K562 (cell line): ENCODE results near the gene TXLNG. TPM values are rescaled to one million over a fixed set of nuclear protein-coding genes. Genes with fewer than 3 reads are reported as not detected.

Experiments used
- ATAC-seq: fragments of 200-7000 bp; cut with Tn5 transposase; 3 replicates; pipeline ENCODE4 v1.9.1; 2020; ENCODE audit warnings: moderate library complexity
- BruUV-seq: library from RNA; stranded (reverse); fragments of 400-500 nt; replicated peaks from 2 replicates; lab custom pipeline; 2021; lab: Mats Ljungman, UMichigan
- CTCF ChIA-PET: fragments of 300-600 bp; formaldehyde crosslinking; extraction: SDS; loops from one replicate; lab custom pipeline; 2021; ENCODE audit warnings: low intra/inter-chr PET ratio; lab: Yijun Ruan, JAX
- POLR2A ChIA-PET: fragments of 300-600, 350-650 bp; sonication (Branson Sonifier 250); formaldehyde crosslinking; extraction: SDS; loops from one replicate; lab custom pipeline; 2021; ENCODE audit warnings: antibody characterized with exemption, inconsistent platforms; lab: Yijun Ruan, JAX
- DNase-seq, 4 experiments: peaks; one replicate each; pipeline versions ENCODE4 v3.0.0 to v3.0.0-alpha.2; 2011 to 2018; ENCODE audit warnings: low spot score in 3 of 4, mixed read lengths in 3 of 4; ENCODE audit errors: extremely low read depth in 1 of 4
- FAIRE-seq: peaks from 2 replicates; lab custom pipeline; 2011; peaks lifted over from hg19 to GRCh38; lab: Jason Lieb, UNC
- H2AFZ ChIP-seq: 2 replicates; pipeline ENCODE4 v1.6.0; 2011; ENCODE audit warnings: low read depth, low read length, control low read depth, inconsistent platforms
- H3K27ac ChIP-seq: fragments of 200-600 bp; 3 replicates; pipeline ENCODE4 v1.8.0; 2011; ENCODE audit warnings: low read depth, mild to moderate bottlenecking, control low read depth, inconsistent platforms, low read length, moderate library complexity, mixed read lengths; ENCODE audit errors: extremely low read depth
- H3K27me3 ChIP-seq, 2 experiments: fragments of 300-600 bp in 1 of 2; 2 replicates in 1 of 2; 3 replicates in 1 of 2; pipeline versions ENCODE4 v1.6.0 to v1.8.0; 2011; ENCODE audit warnings: inconsistent platforms in 2 of 2, low read length in 2 of 2, mild to moderate bottlenecking in 1 of 2, mixed read lengths in 1 of 2, moderate library complexity in 1 of 2; ENCODE audit not compliant: control insufficient read depth in 2 of 2, insufficient read depth in 2 of 2
- H3K36me3 ChIP-seq: fragments of 300-600 bp; 3 replicates; pipeline ENCODE4 v1.8.0; 2011; ENCODE audit warnings: mild to moderate bottlenecking, low read length, inconsistent platforms; ENCODE audit not compliant: control insufficient read depth, insufficient read depth
- H3K4me1 ChIP-seq, 2 experiments: fragments of 200-600 bp in 1 of 2; replicated peaks in 1 of 2; 2 replicates in 1 of 2; 3 replicates in 1 of 2; pipeline versions ENCODE4 v1.5.1 to v1.8.0; 2011; ENCODE audit warnings: inconsistent platforms in 2 of 2, low read length in 2 of 2, mild to moderate bottlenecking in 1 of 2, mixed read lengths in 1 of 2, moderate library complexity in 1 of 2; ENCODE audit not compliant: control insufficient read depth in 2 of 2, insufficient read depth in 2 of 2
- H3K4me2 ChIP-seq: 2 replicates; pipeline ENCODE4 v1.6.1; 2011; ENCODE audit warnings: low read length, control low read depth, inconsistent platforms, mixed read lengths; ENCODE audit not compliant: insufficient read depth
- H3K4me3 ChIP-seq: fragments of 200-600 bp; sonication (generic), shearing (Covaris generic); 2 replicates; pipeline ENCODE4 v1.5.1; 2016; ENCODE audit warnings: control low read depth, inconsistent platforms
- H3K79me2 ChIP-seq: fragments of 200-600 bp; 3 replicates; pipeline ENCODE4 v1.8.0; 2011; ENCODE audit warnings: low read length, inconsistent platforms; ENCODE audit not compliant: control insufficient read depth, insufficient read depth
- H3K9ac ChIP-seq, 2 experiments: 2 replicates each; pipeline versions ENCODE4 v1.6.0 to v1.6.1; 2011; ENCODE audit warnings: low read depth in 2 of 2, low read length in 2 of 2, control low read depth in 1 of 2, inconsistent platforms in 1 of 2, mild to moderate bottlenecking in 1 of 2, mixed read lengths in 1 of 2; ENCODE audit not compliant: insufficient read depth in 1 of 2
- H3K9me1 ChIP-seq: one replicate; pipeline ENCODE4 v1.6.0; 2011; ENCODE audit warnings: inconsistent platforms, mild to moderate bottlenecking, low read length, moderate library complexity; ENCODE audit not compliant: control insufficient read depth, insufficient read depth
- H3K9me3 ChIP-seq: replicated peaks from 2 replicates; pipeline ENCODE4 v1.5.1; 2011; ENCODE audit warnings: low read depth, low read length, inconsistent platforms; ENCODE audit not compliant: control insufficient read depth, insufficient read depth
- H4K20me1 ChIP-seq: replicated peaks from 2 replicates; pipeline ENCODE4 v1.6.1; 2011; ENCODE audit warnings: low read length, inconsistent platforms, mixed read lengths; ENCODE audit not compliant: control insufficient read depth, insufficient read depth
- BRF1 ChIP-seq: IDR thresholded peaks from 3 replicates; pipeline ENCODE4 v1.6.1; 2011; ENCODE audit warnings: borderline replicate concordance, mild to moderate bottlenecking; ENCODE audit not compliant: insufficient read length; ENCODE audit errors: extremely low read depth
- FIP1L1 ChIP-seq: fragments of 200-400 bp; formaldehyde crosslinking; IDR thresholded peaks from 2 replicates; pipeline ENCODE4 v1.6.1; 2018; ENCODE audit warnings: mild to moderate bottlenecking, low read depth, low read length; ENCODE audit not compliant: poor library complexity, severe bottlenecking
- ZFP1 ChIP-seq: fragments of 450-650 bp; formaldehyde crosslinking; IDR thresholded peaks from 2 replicates; pipeline ENCODE4 v1.4.0; 2020; ENCODE audit warnings: mild to moderate bottlenecking, mixed read lengths
- ZNF232 ChIP-seq: sonication (generic); formaldehyde crosslinking; IDR thresholded peaks from 2 replicates; pipeline ENCODE4 v1.8.0; 2022; ENCODE audit warnings: mild to moderate bottlenecking, missing genetic modification reagents
- WGBS: fragments of 100-300 bp; shearing (Covaris generic); methylation state at CpG from one replicate; pipeline ENCODE4 v1.1.6; 2016; ENCODE audit warnings: low coverage, mixed read lengths; ENCODE audit not compliant: insufficient coverage; ENCODE audit errors: missing lambda C conversion rate; 5-methylcytosine and 5-hydroxymethylcytosine counted together
- in situ Hi-C: fragments of 300-500 bp; cut with MboI; formaldehyde crosslinking; loops from 4 replicates; pipeline ENCODE4 v1.15.0; 2018; ENCODE audit warnings: inconsistent platforms, mixed read lengths
- intact Hi-C: fragments of 100-400 bp; cut with micrococcal nuclease; formaldehyde crosslinking; loops from 2 replicates; pipeline ENCODE4 v1.14.2; 2022
- polyA plus RNA-seq, 8 experiments: library from polyadenylated mRNA; depleted of rRNA in 4 of 8; stranded (reverse) in 5 of 8; unstranded in 3 of 8; fragments of >200 nt; fragmentation: Nextera tagmentation in 2 of 8; fragmentation: Illumina TruSeq in 1 of 8; extraction: Ambion mirVana in 2 of 8; extraction: Trizol in 1 of 8; gene quantifications; 2 replicates each; pipeline versions ENCODE4 v1.2.1 to v1.2.3, GENCODE V29; 2011 to 2014; ENCODE audit warnings: inconsistent platforms in 1 of 8, missing spikeins in 1 of 8
- total RNA-seq, 7 experiments: library from RNA; depleted of rRNA in 6 of 7; stranded (reverse); fragments of >200 nt in 6 of 7; fragmentation: Illumina TruSeq in 2 of 7; extraction: Trizol in 2 of 7; gene quantifications; 2 replicates each; pipeline versions ENCODE4 v1.2.1 to v1.2.3, GENCODE V29; 2011 to 2021; ENCODE audit warnings: low replicate concordance in 1 of 7
- TF ChIP-seq, protein P1 (sequence below): sonication (generic); formaldehyde crosslinking; IDR thresholded peaks from 2 replicates; pipeline ENCODE4 v1.8.0; 2022; ENCODE audit warnings: missing genetic modification reagents, mild to moderate bottlenecking, borderline replicate concordance
- TF ChIP-seq, protein P2 (sequence below), 3 experiments: IDR thresholded peaks in 2 of 3; conservative IDR thresholded peaks in 1 of 3; 2 replicates each; pipeline ENCODE4 v1.5.1; 2011 to 2012; ENCODE audit warnings: low read length in 3 of 3, mild to moderate bottlenecking in 3 of 3, control low read depth in 2 of 3, improper control_type of control experiment in 1 of 3, inconsistent platforms in 1 of 3, low read depth in 1 of 3, mixed read lengths in 1 of 3, moderate library complexity in 1 of 3; ENCODE audit not compliant: insufficient read depth in 2 of 3

The TXLNG gene
- total and polyA plus RNA-seq, 9 of the 15 experiments (the other 6 are each of a cell fraction or from before 2014, with no cell fraction given), result 13.1 to 47.0 (median 31.6) TPM

GRCh38 chrX:16743604-16744325 is 42.5 kb upstream of the TXLNG start:
- Histone ChIP-seq H4K20me1 (no peaks in the 10 kb centered on the region), H3K4me3 (no peak overlapping the region), H3K9ac (no peak overlapping the region), H3K9me1 (no peaks in the 10 kb centered on the region), H3K4me1 (no peaks in the 10 kb centered on the region), H3K36me3 (peaks cover 60% of the 10 kb centered on the region), H3K27ac (no peak overlapping the region), H3K27me3 (no peaks in the 10 kb centered on the region), H3K4me2 (no peak overlapping the region), H3K79me2 (no peaks in the 10 kb centered on the region), H3K9me3 (no peaks in the 10 kb centered on the region), H2AFZ (no peak overlapping the region)
- no peak for DNase-seq
- intact Hi-C loops, result no loop called here
- no peak for ATAC-seq
- 88% methylated on average over 5 of the region's 12 CpGs for WGBS
- no TSS peak for BruUV-seq
- POLR2A ChIA-PET, result interaction anchor here (0.8 to 1.6 kb wide), 4 partner anchors 10 to 27 kb away, joined by 4 to 5 read pairs (median 4); partner anchors contain the start of gene SYAP1
- in situ Hi-C loops, result no loop called here
- TF ChIP-seq ZFP1 (CRISPR knock-in tag), result no peak
- no peak for TF ChIP-seq BRF1
- TF ChIP-seq FIP1L1, result no peak
- TF ChIP-seq, protein P1, sequence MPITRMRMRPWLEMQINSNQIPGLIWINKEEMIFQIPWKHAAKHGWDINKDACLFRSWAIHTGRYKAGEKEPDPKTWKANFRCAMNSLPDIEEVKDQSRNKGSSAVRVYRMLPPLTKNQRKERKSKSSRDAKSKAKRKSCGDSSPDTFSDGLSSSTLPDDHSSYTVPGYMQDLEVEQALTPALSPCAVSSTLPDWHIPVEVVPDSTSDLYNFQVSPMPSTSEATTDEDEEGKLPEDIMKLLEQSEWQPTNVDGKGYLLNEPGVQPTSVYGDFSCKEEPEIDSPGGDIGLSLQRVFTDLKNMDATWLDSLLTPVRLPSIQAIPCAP (CRISPR knock-in tag), result no peak
- no peak for TF ChIP-seq ZNF232 (CRISPR knock-in tag)
- TF ChIP-seq, protein P2, sequence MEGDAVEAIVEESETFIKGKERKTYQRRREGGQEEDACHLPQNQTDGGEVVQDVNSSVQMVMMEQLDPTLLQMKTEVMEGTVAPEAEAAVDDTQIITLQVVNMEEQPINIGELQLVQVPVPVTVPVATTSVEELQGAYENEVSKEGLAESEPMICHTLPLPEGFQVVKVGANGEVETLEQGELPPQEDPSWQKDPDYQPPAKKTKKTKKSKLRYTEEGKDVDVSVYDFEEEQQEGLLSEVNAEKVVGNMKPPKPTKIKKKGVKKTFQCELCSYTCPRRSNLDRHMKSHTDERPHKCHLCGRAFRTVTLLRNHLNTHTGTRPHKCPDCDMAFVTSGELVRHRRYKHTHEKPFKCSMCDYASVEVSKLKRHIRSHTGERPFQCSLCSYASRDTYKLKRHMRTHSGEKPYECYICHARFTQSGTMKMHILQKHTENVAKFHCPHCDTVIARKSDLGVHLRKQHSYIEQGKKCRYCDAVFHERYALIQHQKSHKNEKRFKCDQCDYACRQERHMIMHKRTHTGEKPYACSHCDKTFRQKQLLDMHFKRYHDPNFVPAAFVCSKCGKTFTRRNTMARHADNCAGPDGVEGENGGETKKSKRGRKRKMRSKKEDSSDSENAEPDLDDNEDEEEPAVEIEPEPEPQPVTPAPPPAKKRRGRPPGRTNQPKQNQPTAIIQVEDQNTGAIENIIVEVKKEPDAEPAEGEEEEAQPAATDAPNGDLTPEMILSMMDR (IDR thresholded peaks at IDR 0.05 in 2 of 3, conservative IDR thresholded peaks at IDR 0.05 in 1 of 3; ENCODE audit: insufficient read depth in 2 of 3, low read depth in 1 of 3, low read length in 3 of 3), result peak in 1 of 3 experiments; percentile 2; a peak in 1 of 6 replicates
- CTCF ChIA-PET, result no interaction called here
- no peak for FAIRE-seq
